ENCODE data around the gene ZC3H7B. TPM values are rescaled to one million over a fixed set of nuclear protein-coding genes. Genes with fewer than 3 reads are reported as not detected.

ZC3H7B gene
- total RNA-seq, 1 experiment from 2014 or later, result 62.7 TPM

GRCh38 chr22:41280065-41280464, 21.3 kb upstream of the ZC3H7B start:
- CTCF ChIA-PET, result interaction anchor here (0.6 kb wide), 1 partner anchor 21 kb away, joined by 3 read pairs; the partner anchor contains the start of gene ZC3H7B

GRCh38 chr22:41280854-41281253, 20.5 kb upstream of the ZC3H7B start:
- Histone ChIP-seq H3K27ac (no peak overlapping the region), H3K36me3 (ENCODE audit: low read depth) (peaks cover 56% of the 10 kb centered on the region), H2AFZ (no peak overlapping the region), H3F3A (ENCODE audit: insufficient read depth, low read depth) (peaks cover 56% of the 10 kb centered on the region), H3K9me3 (ENCODE audit: insufficient read depth, low read depth) (no peaks in the 10 kb centered on the region), H3K4me1 (replicated peaks; ENCODE audit: insufficient read depth) (peaks cover 14% of the 10 kb centered on the region), H3K27me3 (ENCODE audit: insufficient read depth, low read depth) (no peaks in the 10 kb centered on the region), H3K9me2 (ENCODE audit: insufficient read depth) (no peaks in the 10 kb centered on the region), H3K4me2 (no peak overlapping the region), H3K4me3 (no peak overlapping the region), H3K79me2 (ENCODE audit: low read depth) (peaks cover 71% of the 10 kb centered on the region), H4K20me1 (ENCODE audit: insufficient read depth) (peaks cover 51% of the 10 kb centered on the region)
- TF ChIP-seq CTCF (conservative IDR thresholded peaks at IDR 0.05) (no peak), EZH2 (IDR thresholded peaks at IDR 0.05; ENCODE audit: low read depth) (no peak)
- no TSS peak for BruUV-seq (replicated peaks)
- intact Hi-C loops (cut with micrococcal nuclease; ENCODE audit: unreplicated experiment), result no loop called here
- POLR2A ChIA-PET (ENCODE audit: unreplicated experiment), result no interaction called here
- peak in 1 of 2 experiments; percentile 17 for DNase-seq
- CTCF ChIA-PET, result no interaction called here

More at GRCh38 chr22:41280065-41280464, 21.3 kb upstream of the ZC3H7B start:
- peak in 1 of 2 experiments; percentile 13 for DNase-seq
- Histone ChIP-seq H3F3A (ENCODE audit: insufficient read depth, low read depth) (peaks cover 50% of the 10 kb centered on the region), H3K79me2 (ENCODE audit: low read depth) (peaks cover 64% of the 10 kb centered on the region), H2AFZ (no peak overlapping the region), H3K36me3 (ENCODE audit: low read depth) (peaks cover 60% of the 10 kb centered on the region), H4K20me1 (ENCODE audit: insufficient read depth) (peaks cover 50% of the 10 kb centered on the region), H3K9me3 (ENCODE audit: insufficient read depth, low read depth) (no peaks in the 10 kb centered on the region), H3K27me3 (ENCODE audit: insufficient read depth, low read depth) (no peaks in the 10 kb centered on the region), H3K9me2 (ENCODE audit: insufficient read depth) (no peaks in the 10 kb centered on the region), H3K4me3 (no peak overlapping the region), H3K4me2 (no peak overlapping the region), H3K4me1 (replicated peaks; ENCODE audit: insufficient read depth) (peaks cover 13% of the 10 kb centered on the region), H3K27ac (no peak overlapping the region)
- no TSS peak for BruUV-seq (replicated peaks)
- intact Hi-C loops (cut with micrococcal nuclease; ENCODE audit: unreplicated experiment), result no loop called here
- no peak for TF ChIP-seq EZH2 (IDR thresholded peaks at IDR 0.05; ENCODE audit: low read depth)
- TF ChIP-seq CTCF (conservative IDR thresholded peaks at IDR 0.05), result no peak
- POLR2A ChIA-PET (ENCODE audit: unreplicated experiment), result no interaction called here

GRCh38 chr22:41284465-41284864, 16.9 kb upstream of the ZC3H7B start:
- H3K36me3 ChIP-seq (ENCODE audit: low read depth), result peaks cover 32% of the 10 kb centered on the region
- H2AFZ ChIP-seq, result no peak overlapping the region
- no peak for TF ChIP-seq CTCF (conservative IDR thresholded peaks at IDR 0.05)
- no peak for TF ChIP-seq EZH2 (IDR thresholded peaks at IDR 0.05; ENCODE audit: low read depth)
- ChIA-PET POLR2A (ENCODE audit: unreplicated experiment) (no interaction called here), CTCF (no interaction called here)
- H3K79me2 ChIP-seq (ENCODE audit: low read depth), result peaks cover 67% of the 10 kb centered on the region
- peaks cover 72% of the 10 kb centered on the region for H3F3A ChIP-seq (ENCODE audit: insufficient read depth, low read depth)
- H3K4me2 ChIP-seq, result peak overlapping the region; percentile 98
- H3K4me1 ChIP-seq (replicated peaks; ENCODE audit: insufficient read depth), result peaks cover 42% of the 10 kb centered on the region
- H3K9me3 ChIP-seq (ENCODE audit: insufficient read depth, low read depth), result no peaks in the 10 kb centered on the region
- peak overlapping the region; percentile 99 for H3K4me3 ChIP-seq
- no peaks in the 10 kb centered on the region for H3K27me3 ChIP-seq (ENCODE audit: insufficient read depth, low read depth)
- no peaks in the 10 kb centered on the region for H3K9me2 ChIP-seq (ENCODE audit: insufficient read depth)
- H4K20me1 ChIP-seq (ENCODE audit: insufficient read depth), result peaks cover 37% of the 10 kb centered on the region
- peak overlapping the region; percentile 78 for H3K27ac ChIP-seq
- no TSS peak for BruUV-seq (replicated peaks)
- DNase-seq, result peak; percentile 43 to 71
- intact Hi-C loops (cut with micrococcal nuclease; ENCODE audit: unreplicated experiment), result no loop called here

Measured in PC-9 (cell line).